GM10266 (cell line): ENCODE data around the gene CSNK1A1.
"Not testable (repeated sequence)": the region's sequence is repeated elsewhere in the genome, so short reads cannot be mapped to it uniquely, and the experiment has no call there.

Source experiments
- DNase-seq: peaks from one replicate; pipeline ENCODE4 v3.0.0; 2012; ENCODE audit errors: extremely low spot score
- TF ChIP-seq, protein P1 (sequence below): IDR thresholded peaks from 2 replicates; pipeline ENCODE4 v1.5.1; 2012; ENCODE audit warnings: mild to moderate bottlenecking, low read depth; ENCODE audit not compliant: control insufficient read depth, insufficient read depth; ENCODE audit errors: missing control alignments

Gene CSNK1A1

DNA sequence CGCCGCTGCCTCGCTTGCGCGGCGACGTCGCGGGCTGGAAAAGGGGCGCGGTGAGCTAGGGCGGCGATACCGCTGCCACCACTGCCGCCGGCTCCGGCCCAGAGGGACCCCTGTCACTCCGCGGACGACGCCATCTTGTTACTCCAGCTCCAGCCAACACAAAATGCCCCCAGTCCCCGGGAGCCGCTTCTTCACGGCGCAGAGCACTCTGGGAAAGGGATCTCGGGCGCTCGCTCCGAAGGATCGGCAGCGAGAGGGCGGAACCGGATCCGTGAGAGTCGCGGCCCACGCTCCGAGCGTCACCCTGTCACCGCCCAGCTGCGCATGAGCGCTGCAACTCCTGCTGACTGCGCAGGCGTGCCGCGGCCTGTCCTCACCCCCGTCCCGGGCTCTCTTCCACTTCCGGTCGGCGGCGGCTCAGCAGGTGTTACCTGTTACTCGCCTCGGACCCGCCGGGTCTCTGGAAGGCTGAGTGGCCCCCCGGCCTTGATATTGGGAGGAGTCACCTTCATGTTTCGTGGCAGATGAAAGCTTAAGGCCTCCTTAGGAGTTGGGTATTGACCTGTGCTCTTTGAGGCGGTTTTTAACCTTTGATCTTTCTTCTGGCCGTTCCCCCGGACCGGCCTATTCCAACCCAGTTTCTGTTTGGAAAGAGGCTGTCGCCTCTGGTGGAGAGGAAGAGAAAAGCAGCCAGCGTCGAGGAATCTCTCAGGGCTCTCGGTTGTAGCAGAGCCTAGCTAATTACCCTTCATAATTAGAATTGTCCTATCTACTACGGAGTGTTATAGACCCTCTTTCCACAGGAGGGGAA, at the start of gene CSNK1A1:
CSNK1A1 (minus strand) TSS at position 213 of the 811 bp plus-strand sequence. CDS start 475 bp downstream, outside the sequence.
- peak; percentile 97 for DNase-seq
- TF ChIP-seq, protein P1, sequence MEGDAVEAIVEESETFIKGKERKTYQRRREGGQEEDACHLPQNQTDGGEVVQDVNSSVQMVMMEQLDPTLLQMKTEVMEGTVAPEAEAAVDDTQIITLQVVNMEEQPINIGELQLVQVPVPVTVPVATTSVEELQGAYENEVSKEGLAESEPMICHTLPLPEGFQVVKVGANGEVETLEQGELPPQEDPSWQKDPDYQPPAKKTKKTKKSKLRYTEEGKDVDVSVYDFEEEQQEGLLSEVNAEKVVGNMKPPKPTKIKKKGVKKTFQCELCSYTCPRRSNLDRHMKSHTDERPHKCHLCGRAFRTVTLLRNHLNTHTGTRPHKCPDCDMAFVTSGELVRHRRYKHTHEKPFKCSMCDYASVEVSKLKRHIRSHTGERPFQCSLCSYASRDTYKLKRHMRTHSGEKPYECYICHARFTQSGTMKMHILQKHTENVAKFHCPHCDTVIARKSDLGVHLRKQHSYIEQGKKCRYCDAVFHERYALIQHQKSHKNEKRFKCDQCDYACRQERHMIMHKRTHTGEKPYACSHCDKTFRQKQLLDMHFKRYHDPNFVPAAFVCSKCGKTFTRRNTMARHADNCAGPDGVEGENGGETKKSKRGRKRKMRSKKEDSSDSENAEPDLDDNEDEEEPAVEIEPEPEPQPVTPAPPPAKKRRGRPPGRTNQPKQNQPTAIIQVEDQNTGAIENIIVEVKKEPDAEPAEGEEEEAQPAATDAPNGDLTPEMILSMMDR = peak; percentile 63

DNA sequence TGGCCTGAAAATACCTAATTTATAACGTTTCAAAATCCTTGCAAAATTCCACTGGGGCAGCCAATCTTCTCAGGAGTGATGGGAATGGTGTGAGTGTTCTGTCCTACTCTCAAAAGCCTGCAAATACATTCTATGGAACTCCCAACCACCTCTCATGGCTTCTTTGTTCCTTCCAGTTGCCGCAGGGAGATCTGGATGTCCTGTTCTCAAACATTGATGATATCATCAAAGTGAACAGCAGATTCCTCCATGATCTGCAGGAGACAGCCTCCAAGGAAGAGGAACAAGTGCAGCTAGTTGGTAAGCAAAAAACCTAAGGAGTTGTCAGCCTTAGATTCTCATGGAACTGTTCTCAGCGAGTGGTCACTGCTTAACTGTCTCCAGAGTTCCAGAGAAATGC, 49.7 kb upstream of the CSNK1A1 start:
- DNase-seq = no peak

DNA sequence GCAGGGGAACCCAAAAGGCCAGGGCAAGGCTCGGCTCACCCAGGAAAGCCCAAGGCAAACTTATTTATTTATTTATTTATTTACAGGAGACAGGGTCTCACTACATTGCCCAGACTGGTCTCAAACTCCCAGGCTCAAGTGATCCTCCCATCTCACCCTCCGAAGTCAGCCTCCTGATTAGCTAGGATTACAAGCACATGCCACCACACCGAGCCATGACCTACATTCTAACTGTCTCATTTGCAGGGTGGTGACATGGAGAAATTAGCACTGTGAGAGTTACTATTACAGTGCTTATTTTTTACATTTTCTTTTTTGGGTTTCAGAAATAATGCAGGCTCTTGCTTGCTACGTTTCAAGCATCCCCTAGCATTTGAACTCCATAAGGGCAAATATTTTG, 48.1 kb upstream of the CSNK1A1 start:
- no peak for DNase-seq
- TF ChIP-seq, protein P1 = no peak

More for the DNA sequence above, 49.7 kb upstream of the CSNK1A1 start:
- TF ChIP-seq, protein P1 = no peak

DNA sequence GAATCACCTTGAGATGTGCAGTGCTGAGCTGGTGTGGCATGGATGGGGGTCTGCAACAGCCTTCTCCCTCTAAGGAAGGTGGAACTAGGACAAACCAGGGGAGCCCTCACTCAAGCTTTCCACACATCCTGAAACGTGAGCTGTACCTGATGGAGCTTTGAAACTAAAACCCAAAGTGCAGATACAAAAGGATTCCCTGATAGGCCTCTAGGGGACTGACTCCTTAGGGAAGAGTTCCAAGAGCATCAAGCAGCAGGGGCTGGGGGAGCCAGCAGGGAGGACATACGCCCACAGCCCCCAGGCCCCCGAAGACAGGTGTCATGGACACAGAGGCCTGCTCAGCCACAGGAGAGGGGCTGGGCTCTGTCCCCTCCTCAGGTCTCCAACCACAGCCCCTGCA, 47.7 kb upstream of the CSNK1A1 start:
- TF ChIP-seq, protein P1 = no peak
- DNase-seq = no peak

DNA sequence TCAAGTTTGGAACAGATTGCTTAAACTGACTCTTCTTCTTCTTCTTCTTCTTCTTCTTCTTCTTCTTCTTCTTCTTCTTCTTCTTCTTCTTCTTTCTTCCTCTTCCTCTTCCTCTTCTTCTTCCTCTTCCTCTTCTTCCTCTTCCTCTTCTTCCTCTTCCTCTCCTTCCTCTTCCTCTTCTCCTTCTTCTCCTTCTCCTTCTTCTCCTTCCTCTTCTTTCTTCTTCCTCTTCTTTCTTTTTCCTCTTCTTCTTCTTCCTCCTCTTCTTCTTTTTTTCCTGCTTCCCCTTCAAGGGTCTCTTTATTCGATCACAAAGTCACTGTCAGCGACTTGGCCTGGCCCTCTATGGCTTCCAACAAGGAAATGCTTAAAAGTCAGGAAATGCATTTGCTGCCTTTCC, 47.0 kb upstream of the CSNK1A1 start:
- DNase-seq = not testable (repeated sequence)

DNA sequence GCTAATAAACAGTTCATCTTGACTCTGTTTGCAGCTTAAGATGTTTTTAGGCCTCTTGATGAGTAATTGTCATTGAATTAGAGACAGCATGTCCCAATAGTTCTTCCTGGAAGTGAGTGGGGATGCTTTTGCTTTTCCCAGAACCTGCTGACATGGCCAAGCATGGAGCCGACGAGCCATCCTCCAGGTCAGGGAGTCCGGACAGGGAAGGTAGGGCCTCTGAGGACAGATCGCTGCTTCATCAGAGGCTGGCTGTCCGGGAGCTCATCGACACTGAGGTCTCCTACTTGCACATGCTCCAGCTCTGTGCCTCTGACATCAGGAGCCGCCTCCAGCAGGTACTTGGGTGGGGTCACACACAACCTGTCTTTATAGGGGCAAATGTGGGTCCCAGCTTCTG, 46.4 kb upstream of the CSNK1A1 start:
- TF ChIP-seq, protein P1 = no peak
- no peak for DNase-seq

DNA sequence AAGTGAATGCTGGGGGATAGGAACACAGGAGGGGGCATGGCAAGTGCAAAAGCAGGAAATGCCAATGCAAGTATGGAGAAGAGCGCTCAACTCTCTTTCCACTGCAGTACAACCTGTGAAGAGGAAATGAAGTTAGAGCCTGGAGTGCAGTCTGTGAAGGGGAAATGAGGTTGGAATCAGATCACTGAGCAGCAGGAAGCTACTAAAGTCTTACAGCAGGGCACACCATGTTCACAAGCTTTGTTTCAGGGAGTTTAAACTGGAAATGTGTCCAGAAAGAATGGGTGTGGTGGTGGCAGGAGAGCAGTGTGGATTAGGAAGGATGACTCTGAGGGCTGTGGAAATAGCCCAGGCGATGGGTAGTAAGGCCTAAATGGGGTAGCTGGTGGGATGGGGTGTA, 45.5 kb upstream of the CSNK1A1 start:
- DNase-seq = no peak
- TF ChIP-seq, protein P1 = no peak

DNA sequence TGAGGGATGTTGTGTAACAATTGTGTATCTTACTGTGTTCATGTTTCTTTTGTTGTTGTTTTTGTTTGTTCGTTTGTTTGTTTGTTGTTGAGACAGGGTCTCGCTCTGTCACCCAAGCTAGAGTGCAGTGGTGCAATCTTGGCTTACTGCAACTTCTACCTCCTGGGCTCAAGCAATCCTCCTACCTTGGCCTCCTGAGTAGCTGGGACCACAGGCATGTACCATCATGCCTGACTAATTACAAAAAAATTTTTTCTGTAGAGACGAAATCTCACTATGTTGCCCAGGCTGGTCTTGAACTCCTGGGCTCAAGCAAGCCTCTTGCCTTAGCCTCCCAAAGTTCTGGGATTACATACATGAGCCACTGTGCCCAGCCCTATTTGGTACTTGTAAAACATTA, 43.9 kb upstream of the CSNK1A1 start:
- not testable (repeated sequence) for DNase-seq
